Tracheal epithelial cell (primary cell): ENCODE results near the gene LRRC45. TPM values are rescaled to one million over a fixed set of nuclear protein-coding genes. Genes with fewer than 3 reads are reported as not detected.

Experiments
- total RNA-seq: library from RNA; depleted of rRNA; stranded (reverse); fragments of >200 nt; gene quantifications from 2 replicates; pipeline ENCODE4 v1.2.1, GENCODE V29; 2014

LRRC45 gene
- 12.3 and 13.9 TPM in 2 replicates for total RNA-seq

DNA sequence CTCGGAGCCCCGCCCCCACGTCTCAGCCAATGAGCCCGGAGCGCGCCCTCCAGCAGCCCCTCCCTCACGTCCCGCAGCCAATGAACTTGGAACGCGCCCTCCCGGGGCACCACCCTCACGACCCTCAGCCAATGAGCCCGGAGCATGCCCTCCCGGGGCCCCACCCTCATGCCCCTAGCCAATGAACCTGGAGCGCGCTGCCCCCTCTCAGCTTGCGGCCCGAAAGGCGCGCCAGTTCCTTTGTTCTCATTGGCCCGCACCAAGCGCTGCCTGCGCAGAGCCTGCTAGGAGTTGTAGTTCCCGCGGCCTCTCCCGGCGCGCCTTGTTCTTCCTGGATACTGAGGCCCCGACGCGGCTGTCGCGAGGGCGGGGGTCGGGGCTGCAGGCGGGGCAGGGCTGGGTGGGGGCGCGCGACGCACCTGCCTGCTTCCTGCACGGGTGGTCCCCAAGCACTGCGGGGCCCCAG, at the start of gene LRRC45:
Gene LRRC45 (plus strand): TSS at position 325 of the 466 bp plus-strand sequence. CDS start 339 bp downstream, outside the sequence.

DNA sequence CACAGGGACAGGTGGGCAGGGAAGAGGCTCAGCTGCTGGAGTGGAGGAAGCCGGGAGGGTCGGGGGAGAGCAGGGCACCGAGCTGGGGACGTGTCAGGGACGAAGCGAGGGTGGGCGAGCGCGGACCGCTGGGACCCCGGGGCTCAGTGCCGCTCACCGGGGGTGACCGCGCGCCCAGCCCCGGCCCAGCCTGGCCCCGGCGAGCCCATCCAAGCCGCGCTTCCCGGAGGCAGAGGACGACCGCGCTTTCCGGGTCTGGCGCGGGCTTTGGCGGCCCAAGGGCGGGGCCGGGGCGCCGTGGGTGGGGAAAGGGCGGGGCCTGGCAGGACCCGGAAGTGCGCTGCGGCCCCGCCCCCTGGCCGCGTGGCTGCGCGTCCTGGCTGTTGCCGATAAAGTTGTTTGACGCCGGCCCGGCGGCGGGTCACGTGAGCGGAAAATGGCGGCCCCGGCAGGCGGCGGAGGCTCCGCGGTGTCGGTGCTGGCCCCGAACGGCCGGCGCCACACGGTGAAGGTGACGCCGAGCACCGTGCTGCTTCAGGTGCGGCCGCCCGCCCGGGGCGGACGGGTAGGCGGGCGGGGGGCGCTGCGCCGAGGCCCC, 45.8 kb upstream of the LRRC45 start, which contains the start of gene ASPSCR1:
Gene ASPSCR1 (plus strand): TSS at position 419 of the 598 bp plus-strand sequence. CDS start 18 bp downstream, at position 437.

DNA sequence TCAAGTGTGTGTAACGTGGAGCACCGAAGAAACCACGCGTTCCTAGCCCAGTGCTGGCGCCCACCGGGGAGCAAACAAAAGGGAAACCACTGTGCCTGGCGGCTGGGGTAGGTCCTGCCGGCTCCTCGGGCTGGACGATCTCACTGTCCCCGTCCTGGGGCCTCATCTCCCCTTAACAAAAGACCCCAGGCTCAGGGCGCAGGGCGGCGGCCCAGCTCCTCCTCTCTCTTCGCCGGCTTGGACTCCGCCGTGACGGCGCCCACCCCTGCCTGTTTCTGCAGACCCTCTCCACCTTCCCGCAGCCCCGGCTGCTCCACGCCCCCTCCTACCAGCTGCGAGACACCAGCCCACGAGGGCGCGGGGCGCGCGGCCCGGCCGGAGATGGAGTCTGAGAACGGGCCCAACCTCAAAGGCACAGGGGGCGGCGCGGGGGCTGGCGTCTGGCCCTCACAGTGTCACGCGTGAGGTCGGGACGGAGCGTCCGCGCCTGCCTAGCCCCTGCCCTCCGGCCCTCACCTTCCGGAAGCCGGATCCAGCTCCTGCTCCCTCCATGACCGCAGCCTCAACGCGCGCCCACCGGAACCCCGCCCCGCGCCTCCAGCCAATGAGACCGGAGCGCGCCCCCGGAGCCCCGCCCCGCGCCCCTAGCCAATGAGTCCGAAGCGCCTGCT, 660 bp upstream of the LRRC45 start, which contains the start of gene CENPX:
Gene CENPX (minus strand): TSS at position 569 of the 671 bp plus-strand sequence. CDS start 17 bp downstream, at position 552.

DNA sequence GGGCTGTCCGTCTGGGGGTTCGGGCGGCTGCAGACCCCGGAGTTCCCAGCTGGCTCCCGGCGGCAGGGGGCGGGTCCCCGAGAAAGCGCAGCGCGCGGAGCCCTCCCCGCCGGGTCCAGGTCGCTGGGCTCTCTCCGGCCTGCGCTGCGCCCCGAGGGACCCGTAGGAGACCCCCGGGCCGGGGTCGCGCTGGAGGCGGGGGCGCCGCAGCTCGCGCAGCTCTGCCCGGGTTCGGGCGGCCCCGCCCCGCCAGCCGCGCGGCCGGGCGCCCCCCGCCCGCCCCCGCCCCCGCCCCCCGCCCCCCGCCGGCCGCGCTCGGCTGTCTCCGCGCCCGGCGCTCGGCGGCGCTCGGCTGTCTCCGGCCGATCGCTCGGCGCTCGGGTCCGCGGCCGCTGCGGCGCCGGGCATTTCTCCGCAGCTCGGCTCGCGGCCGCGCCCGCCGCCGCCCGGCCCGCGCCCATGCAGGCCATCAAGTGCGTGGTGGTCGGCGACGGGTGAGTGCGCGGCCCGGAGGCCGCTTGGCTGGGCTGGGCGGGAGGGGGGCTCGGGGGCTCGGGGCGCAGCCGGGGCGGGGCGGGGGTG, 8.3 kb downstream of the LRRC45 start, which contains the start of gene RAC3:
Gene RAC3 (plus strand): TSS at position 376 of the 582 bp plus-strand sequence. CDS start 84 bp downstream, at position 460.

DNA sequence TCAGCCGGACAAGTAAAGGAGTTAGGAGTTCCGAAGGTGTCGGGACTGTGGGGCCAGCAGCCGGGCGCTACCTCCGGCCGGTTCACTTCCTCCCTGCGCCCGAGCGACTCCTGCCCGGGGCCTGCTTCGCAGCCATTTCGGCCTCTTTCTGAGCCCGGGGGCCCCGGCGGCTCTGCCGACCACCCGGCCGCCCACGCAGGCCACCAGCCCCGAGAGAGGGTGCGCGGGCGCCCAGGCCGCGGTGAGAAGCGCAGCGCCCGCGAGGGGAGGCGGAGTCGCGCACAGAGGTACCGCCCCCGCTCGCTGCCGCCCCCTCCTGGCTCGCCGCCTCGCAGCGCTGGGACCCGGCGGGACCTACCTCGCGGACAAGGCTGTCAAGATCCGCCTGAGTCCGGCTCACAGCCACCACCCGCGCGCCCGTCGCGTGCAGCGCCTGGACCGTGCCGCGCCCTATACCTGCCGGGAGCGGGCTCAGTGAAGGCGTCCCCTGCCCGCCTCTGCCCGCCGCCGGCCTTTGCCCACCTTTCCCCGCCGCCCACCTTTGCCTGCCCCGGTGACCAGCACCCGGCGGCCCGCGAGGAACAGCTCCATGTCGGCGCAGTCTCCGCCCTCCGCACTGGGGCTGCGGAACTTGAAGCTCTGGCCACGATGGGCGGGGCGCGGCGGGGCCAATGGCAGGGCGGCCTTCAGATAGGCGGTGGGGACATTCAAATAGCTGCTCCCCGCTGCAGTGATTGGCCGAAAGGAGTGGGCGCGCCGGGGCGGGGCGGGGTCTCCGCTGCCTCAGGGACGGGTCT, 14.2 kb downstream of the LRRC45 start, which contains the start of gene DCXR:
Gene DCXR (minus strand): TSS at position 606 of the 797 bp plus-strand sequence. CDS start 15 bp downstream, at position 591.

DNA sequence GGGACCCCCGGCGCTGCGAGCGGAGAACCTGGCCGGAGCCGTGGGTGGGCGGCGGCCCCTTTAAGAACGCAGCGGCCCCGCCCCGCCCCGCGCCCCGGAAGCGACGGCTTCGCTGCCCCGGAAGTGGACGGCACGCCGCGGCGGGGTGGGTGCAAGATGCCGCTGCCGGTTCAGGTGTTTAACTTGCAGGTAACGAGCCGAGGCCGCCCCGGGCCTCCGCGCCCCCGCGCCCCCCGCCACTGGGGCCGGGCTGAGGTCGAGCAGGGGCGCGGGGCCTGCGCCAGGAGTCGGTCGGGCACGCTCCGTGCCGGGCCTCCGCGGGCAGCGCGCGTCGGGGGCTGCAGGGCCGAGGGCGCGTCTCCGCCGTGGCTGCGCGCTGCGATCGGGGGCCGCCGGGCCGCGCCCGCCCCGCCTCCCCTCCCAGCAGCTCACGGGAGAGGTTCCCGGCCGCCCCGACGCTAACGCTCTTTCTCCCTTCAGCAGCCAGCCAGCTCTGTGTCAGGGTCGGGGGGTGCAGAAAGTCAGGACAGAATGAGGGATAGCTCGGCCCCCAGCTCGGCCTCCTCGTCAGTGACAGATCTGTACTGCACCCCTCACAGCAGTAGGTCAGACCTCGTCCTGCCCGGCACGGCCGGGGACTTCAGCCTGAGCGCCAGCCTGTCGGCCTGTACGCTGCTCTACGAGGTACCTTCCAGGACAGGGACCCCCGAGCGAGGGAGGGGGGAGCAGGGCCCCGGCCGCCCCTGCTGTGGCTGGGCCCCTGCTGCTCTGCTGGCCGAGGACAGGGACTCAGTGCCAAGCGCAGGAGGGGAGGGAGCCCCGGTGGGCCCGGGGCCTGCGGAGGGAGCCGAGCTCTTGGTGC, 28.9 kb downstream of the LRRC45 start, which contains the start of the genes GPS1 and RFNG:
Gene GPS1 (plus strand): TSS at position 123 of the 862 bp plus-strand sequence. CDS start 34 bp downstream, at position 157.
Gene RFNG (minus strand): TSS at position 36 of the 862 bp plus-strand sequence. CDS start 45 bp downstream, outside the sequence.

DNA sequence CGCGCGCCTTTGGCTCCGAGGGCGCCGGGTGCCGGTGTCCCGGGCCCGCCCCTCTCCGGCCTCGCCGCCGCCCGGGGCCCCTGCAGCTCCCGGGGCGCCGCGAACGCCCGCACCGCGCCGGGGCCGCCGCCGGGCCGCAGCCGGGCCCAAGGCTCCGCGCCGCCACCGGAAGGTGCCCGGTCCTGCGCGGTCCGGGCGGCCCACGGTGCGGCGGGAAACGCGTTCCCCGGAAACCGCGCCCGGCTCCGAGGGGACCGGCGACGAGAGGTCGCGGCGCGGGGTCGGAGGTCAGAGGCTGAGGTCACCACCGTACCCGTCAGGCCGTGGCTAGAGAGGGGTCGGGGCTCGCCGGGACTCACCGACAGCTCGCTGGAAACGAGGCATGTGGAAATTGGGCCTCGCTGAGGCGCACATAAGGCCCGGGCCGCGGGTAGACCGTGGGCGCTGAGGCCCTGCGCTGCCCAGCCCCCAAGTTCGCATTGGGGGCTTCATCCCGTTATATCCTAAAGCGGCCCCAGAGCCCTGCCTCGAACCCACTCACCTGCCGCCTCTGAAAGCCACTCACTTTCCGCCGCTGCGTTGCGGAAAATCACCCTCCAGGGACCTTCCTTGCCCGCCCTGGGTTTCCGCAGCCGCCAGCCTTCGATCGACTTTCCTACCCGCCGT, 42.7 kb downstream of the LRRC45 start, which contains the start of gene DUS1L:
Gene DUS1L (minus strand): TSS at position 167 of the 666 bp plus-strand sequence. CDS start 745 bp downstream, outside the sequence.

Other genes with a start within 250 kb of the LRRC45 start
- gene GCGR, start 219.2 kb upstream of the LRRC45 start, total RNA-seq = not detected in 2 replicates
- 31.5 and 63.1 TPM in 2 replicates for gene MCRIP1, start 190.0 kb upstream of the LRRC45 start, total RNA-seq
- gene PPP1R27, start 188.3 kb upstream of the LRRC45 start, total RNA-seq = not detected in 2 replicates
- gene P4HB, start 162.8 kb upstream of the LRRC45 start, total RNA-seq = 624 and 855 TPM in 2 replicates
- 124 and 148 TPM in 2 replicates for gene ARHGDIA, start 152.0 kb upstream of the LRRC45 start, total RNA-seq
- gene ALYREF, start 131.7 kb upstream of the LRRC45 start, total RNA-seq = 61.4 and 116 TPM in 2 replicates
- gene ANAPC11, start 131.6 kb upstream of the LRRC45 start, total RNA-seq = 130 and 132 TPM in 2 replicates
- 1.9 and 2.6 TPM in 2 replicates for gene NPB, start 121.1 kb upstream of the LRRC45 start, total RNA-seq
- gene PCYT2, start 111.9 kb upstream of the LRRC45 start, total RNA-seq = 24.3 and 34.5 TPM in 2 replicates
- 26.9 and 29.9 TPM in 2 replicates for gene SIRT7, start 105.1 kb upstream of the LRRC45 start, total RNA-seq
- 16.9 and 22.2 TPM in 2 replicates for gene MAFG, start 95.6 kb upstream of the LRRC45 start, total RNA-seq
- 126 and 176 TPM in 2 replicates for gene PYCR1, start 86.0 kb upstream of the LRRC45 start, total RNA-seq
- gene MYADML2, start 76.1 kb upstream of the LRRC45 start, total RNA-seq = not detected in 2 replicates
- not detected in 2 replicates for gene NOTUM, start 62.1 kb upstream of the LRRC45 start, total RNA-seq
- 16.1 and 23.4 TPM in 2 replicates for gene ASPSCR1, start 45.7 kb upstream of the LRRC45 start, total RNA-seq
- gene CENPX, start 427 bp upstream of the LRRC45 start, total RNA-seq = 28.2 and 45.0 TPM in 2 replicates
- 14.3 and 40.7 TPM in 2 replicates for gene RAC3, start 8.4 kb downstream of the LRRC45 start, total RNA-seq
- gene DCXR, start 14.4 kb downstream of the LRRC45 start, total RNA-seq = 82.7 and 109 TPM in 2 replicates
- 36.1 and 37.5 TPM in 2 replicates for gene RFNG, start 28.5 kb downstream of the LRRC45 start, total RNA-seq
- 81.8 and 87.5 TPM in 2 replicates for gene GPS1, start 28.6 kb downstream of the LRRC45 start, total RNA-seq
- gene DUS1L, start 42.5 kb downstream of the LRRC45 start, total RNA-seq = 113 and 146 TPM in 2 replicates
- 96.9 and 142 TPM in 2 replicates for gene FASN, start 74.9 kb downstream of the LRRC45 start, total RNA-seq
- gene CCDC57, start 189.5 kb downstream of the LRRC45 start, total RNA-seq = 10.6 and 13.9 TPM in 2 replicates
- 131 and 277 TPM in 2 replicates for gene SLC16A3, start 205.7 kb downstream of the LRRC45 start, total RNA-seq